Right lobe of liver (tissue), 4 donors: ENCODE data around the gene SV2B.

Experiments
- CTCF ChIP-seq, 4 donors: fragments of 200-600 bp in 3 of 4; fragments of 450-650 bp in 1 of 4; IDR thresholded peaks; one replicate each; pipeline versions ENCODE4 v1.5.1 to v1.8.0; 2016 to 2022; ENCODE audit warnings: antibody characterized with exemption in 4 of 4, mild to moderate bottlenecking in 2 of 4
- POLR2A ChIP-seq: fragments of 450-650 bp; IDR thresholded peaks from one replicate; pipeline ENCODE4 v1.6.1; 2017; ENCODE audit warnings: antibody characterized with exemption, mild to moderate bottlenecking
- donor health status: DM: no; HTN: no; CAD: no.
- donor health status: DM: no; HTN: no; CAD: no.
- donor health status: DM: no; HTN: yes; CAD: no.

GRCh38 chr15:91208371-91208770, 108.3 kb downstream of the SV2B start:
- TF ChIP-seq CTCF (IDR thresholded peaks at IDR 0.05) (no peak), POLR2A (no peak)
